Gastrocnemius medialis (tissue), 4 donors: ENCODE results near the gene TENT4B.

Experiments
- POLR2A ChIP-seq, 2 donors: fragments of 450-650 bp; IDR thresholded peaks; one replicate each; pipeline ENCODE4 v1.6.1; 2017; ENCODE audit warnings: antibody characterized with exemption in 2 of 2, mild to moderate bottlenecking in 2 of 2, moderate library complexity in 2 of 2
- TF ChIP-seq, protein P1 (sequence below), 5 experiments: fragments of 450-650 bp in 3 of 5; fragments of 200-600 bp in 2 of 5; sonication (generic) in 2 of 5; IDR thresholded peaks in 4 of 5; conservative IDR thresholded peaks in 1 of 5; 1 replicate in 4 of 5; 2 replicates in 1 of 5; pipeline ENCODE4 v1.5.1; 2016 to 2019; ENCODE audit warnings: antibody characterized with exemption in 5 of 5, mild to moderate bottlenecking in 3 of 5, moderate library complexity in 3 of 5

DNA sequence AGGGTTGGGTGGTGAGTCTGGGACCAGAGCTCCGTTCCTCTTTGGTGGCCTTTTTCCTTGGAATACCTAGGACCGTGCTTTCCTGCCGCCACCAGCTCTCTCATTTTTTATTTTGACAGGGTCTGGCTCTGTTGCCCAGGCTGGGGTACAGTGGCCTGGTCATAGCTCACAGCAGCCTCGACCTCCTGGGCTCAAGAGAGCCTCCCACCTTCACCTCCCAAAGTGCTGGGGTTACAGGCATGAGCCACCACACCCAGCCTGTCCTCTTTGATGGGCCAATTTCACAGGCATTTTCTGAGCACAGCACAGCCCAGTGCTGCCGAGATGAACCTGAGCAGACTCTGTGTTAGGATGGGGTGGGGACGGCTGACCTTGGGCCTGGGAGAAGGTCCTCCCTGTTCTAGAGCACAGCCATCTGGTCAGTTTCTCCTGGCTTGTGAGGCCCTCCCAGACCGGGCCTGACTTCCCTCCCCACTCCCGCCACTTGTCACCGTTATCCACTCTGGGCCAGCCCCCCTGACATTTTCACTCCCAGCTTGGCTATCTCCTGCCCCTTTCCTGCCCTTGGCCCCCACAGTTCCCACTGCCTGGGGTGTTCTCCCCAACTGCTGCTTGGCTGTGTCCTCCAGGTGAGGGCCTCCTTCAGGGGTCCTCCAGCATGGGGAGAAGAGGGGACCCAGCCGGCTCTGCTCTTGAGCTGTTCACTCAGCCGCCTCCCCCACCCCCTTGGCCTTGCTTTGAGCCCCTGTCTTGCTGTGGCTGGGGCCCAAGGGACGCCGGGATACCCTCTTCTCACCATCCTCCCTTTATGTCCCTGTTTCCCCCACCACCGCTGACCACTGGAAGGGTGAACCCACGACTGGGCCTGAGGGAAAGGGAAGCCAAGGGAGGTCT, 118.3 kb downstream of the TENT4B start:
- TF ChIP-seq, protein P1, sequence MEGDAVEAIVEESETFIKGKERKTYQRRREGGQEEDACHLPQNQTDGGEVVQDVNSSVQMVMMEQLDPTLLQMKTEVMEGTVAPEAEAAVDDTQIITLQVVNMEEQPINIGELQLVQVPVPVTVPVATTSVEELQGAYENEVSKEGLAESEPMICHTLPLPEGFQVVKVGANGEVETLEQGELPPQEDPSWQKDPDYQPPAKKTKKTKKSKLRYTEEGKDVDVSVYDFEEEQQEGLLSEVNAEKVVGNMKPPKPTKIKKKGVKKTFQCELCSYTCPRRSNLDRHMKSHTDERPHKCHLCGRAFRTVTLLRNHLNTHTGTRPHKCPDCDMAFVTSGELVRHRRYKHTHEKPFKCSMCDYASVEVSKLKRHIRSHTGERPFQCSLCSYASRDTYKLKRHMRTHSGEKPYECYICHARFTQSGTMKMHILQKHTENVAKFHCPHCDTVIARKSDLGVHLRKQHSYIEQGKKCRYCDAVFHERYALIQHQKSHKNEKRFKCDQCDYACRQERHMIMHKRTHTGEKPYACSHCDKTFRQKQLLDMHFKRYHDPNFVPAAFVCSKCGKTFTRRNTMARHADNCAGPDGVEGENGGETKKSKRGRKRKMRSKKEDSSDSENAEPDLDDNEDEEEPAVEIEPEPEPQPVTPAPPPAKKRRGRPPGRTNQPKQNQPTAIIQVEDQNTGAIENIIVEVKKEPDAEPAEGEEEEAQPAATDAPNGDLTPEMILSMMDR (IDR thresholded peaks at IDR 0.05 in 4 of 5, conservative IDR thresholded peaks at IDR 0.05 in 1 of 5), result no peak
- no peak for TF ChIP-seq POLR2A (IDR thresholded peaks at IDR 0.05)
